GM18870 (cell line): Measurements from ENCODE around the gene ATAD2B.

Experiments used
- ATAC-seq: cut with Tn5 transposase; IDR thresholded peaks from one replicate; pipeline ENCODE4 v1.9.1; 2021; ENCODE audit warnings: moderate library complexity; ENCODE audit not compliant: unreplicated experiment

The ATAD2B gene

GRCh38 chr2:23706613-23707078 is 220.3 kb downstream of the ATAD2B start:
- no peak for ATAC-seq

GRCh38 chr2:23705771-23706612 is 220.9 kb downstream of the ATAD2B start:
- ATAC-seq = no peak

GRCh38 chr2:23703583-23704385 is 223.1 kb downstream of the ATAD2B start:
- no peak for ATAC-seq

- no peak for ATAC-seq
Measured at GRCh38 chr2:23703037-23703582, 223.8 kb downstream of the ATAD2B start.

- no peak for ATAC-seq
Measured at GRCh38 chr2:23700627-23701026, 226.3 kb downstream of the ATAD2B start.

- no peak for ATAC-seq
Measured at GRCh38 chr2:23699580-23699925, 227.4 kb downstream of the ATAD2B start.

GRCh38 chr2:23698721-23699579 is 228.0 kb downstream of the ATAD2B start:
- ATAC-seq = no peak
